ENCODE measurements around the gene SNX8.
"Not testable (repeated sequence)": the region's sequence is repeated elsewhere in the genome, so short reads cannot be mapped to it uniquely, and the experiment has no call there.

SNX8 gene

GRCh38 chr7:2271273-2272026 is 42.8 kb downstream of the SNX8 start:
- H3K4me3 ChIP-seq (ENCODE audit: low read length) = no peak overlapping the region
- no peak for DNase-seq (ENCODE audit: low read depth, low spot score)

GRCh38 chr7:2270495-2270894 is 43.7 kb downstream of the SNX8 start:
- no peak overlapping the region for H3K4me3 ChIP-seq (ENCODE audit: low read length)
- no peak for DNase-seq (ENCODE audit: low read depth, low spot score)

GRCh38 chr7:2269991-2270460 is 44.2 kb downstream of the SNX8 start:
- H3K4me3 ChIP-seq (ENCODE audit: low read length) = no peak overlapping the region
- DNase-seq (ENCODE audit: low read depth, low spot score) = no peak

DNA sequence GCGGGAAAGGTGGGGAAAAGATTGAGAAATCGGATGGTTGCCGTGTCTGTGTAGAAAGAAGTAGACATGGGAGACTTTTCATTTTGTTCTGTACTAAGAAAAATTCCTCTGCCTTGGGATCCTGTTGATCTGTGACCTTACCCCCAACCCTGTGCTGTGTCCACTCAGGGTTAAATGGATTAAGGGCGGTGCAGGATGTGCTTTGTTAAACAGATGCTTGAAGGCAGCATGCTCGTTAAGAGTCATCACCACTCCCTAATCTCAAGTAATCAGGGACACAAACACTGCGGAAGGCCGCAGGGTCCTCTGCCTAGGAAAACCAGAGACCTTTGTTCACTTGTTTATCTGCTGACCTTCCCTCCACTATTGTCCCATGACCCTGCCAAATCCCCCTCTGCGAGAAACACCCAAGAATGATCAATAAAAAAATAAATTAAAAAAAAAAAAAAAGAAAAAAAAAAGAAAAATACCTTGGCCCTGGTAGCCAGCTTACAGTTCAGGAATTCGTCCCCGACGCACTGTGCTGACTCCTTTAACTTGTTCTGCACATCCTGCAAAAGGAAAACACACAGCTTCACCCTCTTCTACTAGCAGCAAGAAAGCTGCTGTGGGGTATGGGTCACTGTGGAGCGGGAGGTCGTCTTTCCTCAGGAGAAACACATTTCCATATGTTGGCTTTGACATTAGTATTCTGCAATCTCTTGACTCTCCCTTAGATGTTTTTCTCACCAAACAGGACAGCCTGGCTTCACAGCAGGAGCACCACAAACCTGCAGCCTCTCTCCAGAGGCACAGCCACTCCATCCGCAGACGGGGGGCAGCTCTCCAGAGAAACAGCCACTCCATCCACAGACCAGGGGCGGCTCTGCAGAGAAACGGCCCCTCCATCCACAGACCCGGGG is 44.9 kb downstream of the SNX8 start:
- DNase-seq (ENCODE audit: low read depth, low spot score) = not testable (repeated sequence)

DNA sequence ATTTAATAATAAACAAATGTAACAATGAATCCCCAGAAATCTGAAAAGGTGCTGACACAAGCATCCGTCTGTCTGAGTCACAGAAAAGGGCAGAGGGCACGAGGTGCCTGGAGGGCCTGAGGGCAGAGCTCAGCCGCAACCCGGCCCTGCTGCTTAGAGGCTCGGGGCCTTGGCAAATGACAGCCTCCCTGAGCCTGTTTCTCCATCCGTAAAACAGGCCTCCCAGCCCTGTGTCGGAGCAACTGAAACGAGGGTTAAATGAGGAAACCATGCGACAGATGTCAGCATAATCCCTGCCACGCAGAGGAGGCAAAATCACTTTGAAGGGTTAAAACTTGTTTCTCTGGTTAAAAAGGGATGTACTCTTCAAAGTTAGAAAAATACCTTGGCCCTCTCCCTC is 47.3 kb downstream of the SNX8 start:
- H3K4me3 ChIP-seq (ENCODE audit: low read length) = no peak overlapping the region
- no peak for DNase-seq (ENCODE audit: low read depth, low spot score)

More for the DNA sequence above, 44.9 kb downstream of the SNX8 start:
- not testable (repeated sequence) for H3K4me3 ChIP-seq (ENCODE audit: low read length)

GRCh38 chr7:2264158-2264557 is 50.1 kb downstream of the SNX8 start:
- H3K4me3 ChIP-seq (ENCODE audit: low read length) = no peak overlapping the region
- DNase-seq (ENCODE audit: low read depth, low spot score) = no peak

GRCh38 chr7:2263176-2263575 is 51.1 kb downstream of the SNX8 start:
- no peak overlapping the region for H3K4me3 ChIP-seq (ENCODE audit: low read length)
- DNase-seq (ENCODE audit: low read depth, low spot score) = no peak

GRCh38 chr7:2261611-2262010 is 52.6 kb downstream of the SNX8 start:
- DNase-seq (ENCODE audit: low read depth, low spot score) = no peak
- H3K4me3 ChIP-seq (ENCODE audit: low read length) = no peak overlapping the region

GRCh38 chr7:2260820-2261219 is 53.4 kb downstream of the SNX8 start:
- H3K4me3 ChIP-seq (ENCODE audit: low read length) = no peak overlapping the region
- no peak for DNase-seq (ENCODE audit: low read depth, low spot score)

- H3K4me3 ChIP-seq (ENCODE audit: low read length) = no peak overlapping the region
- DNase-seq (ENCODE audit: low read depth, low spot score) = no peak
Observed at GRCh38 chr7:2259480-2259879, 54.8 kb downstream of the SNX8 start.

DNA sequence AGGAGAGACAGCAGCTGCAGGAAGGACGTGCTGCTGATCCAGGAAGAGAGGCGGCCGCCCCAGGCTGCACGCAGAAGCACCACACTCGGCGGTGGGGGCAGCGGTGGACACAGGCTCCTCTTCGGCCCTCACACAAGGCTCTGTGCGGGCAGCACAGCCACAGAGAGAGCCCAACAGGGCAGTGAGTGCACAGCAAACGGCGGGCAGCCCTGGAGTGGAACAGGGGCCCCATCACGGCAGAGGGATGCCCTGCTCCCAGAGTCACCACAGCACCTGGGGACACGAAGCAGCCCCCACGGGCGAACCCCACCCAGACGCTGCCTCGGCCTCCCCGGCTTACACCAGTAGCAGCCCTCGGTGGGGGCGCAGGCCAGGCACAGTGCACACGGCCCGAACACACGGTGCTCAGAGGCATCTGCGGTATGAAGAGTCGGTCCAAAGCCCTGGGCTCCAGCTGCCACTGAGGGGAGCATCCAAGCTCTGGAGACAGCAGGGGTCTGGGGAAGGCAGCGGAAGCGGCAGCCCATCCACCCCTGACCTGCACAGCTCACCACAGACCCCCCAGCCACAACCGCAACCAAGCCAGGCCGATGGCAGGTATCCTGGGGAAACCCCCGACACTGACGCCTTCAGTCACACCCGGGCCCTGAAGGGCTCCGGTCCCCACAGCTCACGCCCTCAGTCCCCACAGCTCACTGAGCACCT is 55.4 kb downstream of the SNX8 start:
- DNase-seq (ENCODE audit: low read depth, low spot score) = no peak
- no peak overlapping the region for H3K4me3 ChIP-seq (ENCODE audit: low read length)

DNA sequence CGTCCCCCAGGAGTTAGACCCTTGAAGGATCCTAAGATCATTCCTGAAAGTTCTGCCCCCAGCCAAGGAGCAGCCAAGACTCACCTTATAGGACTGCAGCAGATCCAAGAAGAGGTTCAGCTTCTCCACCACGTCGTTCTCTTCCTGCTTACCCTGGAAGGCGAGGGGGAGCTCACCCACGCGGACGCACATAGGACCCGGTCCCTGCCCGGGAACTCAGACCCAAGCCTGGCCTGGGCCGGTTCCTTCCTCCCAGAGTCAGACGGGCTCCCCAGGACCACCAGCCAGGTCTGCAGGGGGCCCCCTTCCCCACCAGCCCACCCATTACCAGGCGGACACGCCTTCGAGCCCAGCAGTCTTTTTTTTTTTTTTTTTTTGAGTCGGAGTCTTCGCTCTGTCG is 56.6 kb downstream of the SNX8 start:
- DNase-seq (ENCODE audit: low read depth, low spot score) = no peak
- H3K4me3 ChIP-seq (ENCODE audit: low read length) = no peak overlapping the region

- no peak for DNase-seq (ENCODE audit: low read depth, low spot score)
- no peak overlapping the region for H3K4me3 ChIP-seq (ENCODE audit: low read length)
Observed at GRCh38 chr7:2257046-2257551, 57.1 kb downstream of the SNX8 start.

- no peak overlapping the region for H3K4me3 ChIP-seq (ENCODE audit: low read length)
- no peak for DNase-seq (ENCODE audit: low read depth, low spot score)
Observed at GRCh38 chr7:2256306-2257045, 57.8 kb downstream of the SNX8 start.

- H3K4me3 ChIP-seq (ENCODE audit: low read length) = no peak overlapping the region
- DNase-seq (ENCODE audit: low read depth, low spot score) = no peak
Observed at GRCh38 chr7:2255145-2256139, 58.8 kb downstream of the SNX8 start.

DNA sequence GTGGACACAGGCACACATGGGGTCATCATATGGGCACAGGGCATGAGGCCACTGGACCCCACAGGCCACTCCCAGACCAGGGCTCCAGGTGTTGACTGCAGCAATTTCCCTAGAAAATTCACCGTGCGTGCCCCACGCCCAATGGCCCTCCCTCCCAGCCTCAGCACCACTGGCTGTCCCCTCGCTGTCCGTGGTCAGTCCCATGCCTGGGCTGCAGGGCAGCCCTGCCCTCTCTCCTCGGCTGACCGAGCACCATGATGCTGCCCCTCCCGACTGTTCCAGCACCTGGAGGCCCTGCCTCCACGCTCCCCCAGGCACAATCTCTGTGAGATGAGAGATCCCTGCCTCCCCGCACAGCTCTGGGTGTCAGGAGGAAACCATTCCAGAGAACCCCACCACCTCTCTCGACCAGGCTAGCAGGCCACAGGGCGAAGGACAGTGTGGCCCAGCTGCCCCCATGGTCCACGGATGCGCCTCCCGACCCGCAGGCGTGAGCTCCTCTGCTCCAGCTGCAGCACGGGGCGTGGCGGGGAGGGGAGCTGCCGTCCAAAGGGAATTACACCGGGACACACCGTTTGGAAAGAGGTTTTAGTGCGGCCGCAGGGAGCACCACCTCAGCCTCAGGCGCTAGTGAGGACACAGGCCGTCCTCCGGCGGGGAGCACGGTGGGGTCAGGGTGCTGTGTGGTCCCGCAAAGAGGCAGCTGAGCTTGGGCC is 59.7 kb downstream of the SNX8 start:
- H3K4me3 ChIP-seq (ENCODE audit: low read length) = no peak overlapping the region
- DNase-seq (ENCODE audit: low read depth, low spot score) = no peak
